ENCODE results near the gene PCSK6. TPM values are rescaled to one million over a fixed set of nuclear protein-coding genes. Genes with fewer than 3 reads are reported as not detected.

Gene PCSK6
- total RNA-seq, 1 donor from 2014 or later = 16.6 TPM

DNA sequence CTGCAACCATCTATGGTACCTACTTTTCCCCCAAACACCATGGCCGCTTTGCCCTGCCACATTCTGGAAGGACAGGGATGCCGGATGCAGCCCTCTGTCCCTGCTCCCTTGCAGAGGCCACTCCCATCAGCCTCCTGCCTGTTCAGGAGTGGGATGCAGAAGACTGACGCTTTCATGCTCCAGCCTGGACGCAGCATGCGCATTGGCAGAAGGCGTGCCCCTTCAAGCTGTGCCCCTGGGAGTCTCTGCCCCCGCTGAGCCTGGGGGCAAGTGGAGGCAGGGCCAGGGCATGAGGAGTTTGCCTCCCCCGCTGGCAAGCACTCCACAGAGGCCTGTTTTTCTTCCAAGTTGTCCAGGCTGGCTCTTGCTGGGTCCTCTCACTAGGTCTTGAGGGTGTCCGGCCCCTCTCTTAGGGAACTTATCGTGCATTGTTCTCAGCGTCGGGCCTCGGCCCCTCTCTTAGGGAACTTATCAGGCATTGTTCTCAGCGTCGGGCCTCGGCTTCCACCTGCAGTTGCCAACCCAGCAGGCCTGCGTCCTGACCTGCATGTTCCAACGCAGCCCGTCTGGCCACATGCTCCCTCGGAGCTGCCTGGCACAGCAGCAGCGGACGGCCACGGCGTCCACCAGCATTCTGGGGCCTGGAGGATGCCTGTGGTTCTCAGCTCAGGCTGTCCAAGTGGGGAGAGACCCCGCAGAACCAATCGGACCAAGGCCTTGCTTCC lies 179.9 kb downstream of the PCSK6 start:
- intact Hi-C loops (cut with DNase I) = loop anchor here (10.0 kb wide), 1 partner anchor 335 kb away; no protein-coding TSS in a partner anchor
- peak; percentile 50 for DNase-seq
- no peak overlapping the region for H3K4me3 ChIP-seq

GRCh38 chr15:101308604-101309435 lies 180.7 kb downstream of the PCSK6 start:
- no peak for TF ChIP-seq CTCF (IDR thresholded peaks at IDR 0.05)
- Histone ChIP-seq H3K36me3 (no peaks in the 10 kb centered on the region), H3K27ac (no peak overlapping the region), H3K9me3 (no peaks in the 10 kb centered on the region), H3K4me1 (no peaks in the 10 kb centered on the region), H3K27me3 (no peaks in the 10 kb centered on the region), H3K4me3 (no peak overlapping the region)
- DNase-seq = peak; percentile 40
- no peak for ATAC-seq
- intact Hi-C loops (cut with DNase I) = loop anchor here (10.0 kb wide), 1 partner anchor 336 kb away; no protein-coding TSS in a partner anchor

More for the DNA sequence above, 179.9 kb downstream of the PCSK6 start:
- no peaks in the 10 kb centered on the region for H3K36me3 ChIP-seq
- H3K27me3 ChIP-seq = no peaks in the 10 kb centered on the region
- no peak for TF ChIP-seq CTCF (IDR thresholded peaks at IDR 0.05)
- no peak overlapping the region for H3K27ac ChIP-seq
- H3K4me1 ChIP-seq = no peaks in the 10 kb centered on the region
- ATAC-seq = no peak
- no peaks in the 10 kb centered on the region for H3K9me3 ChIP-seq

DNA sequence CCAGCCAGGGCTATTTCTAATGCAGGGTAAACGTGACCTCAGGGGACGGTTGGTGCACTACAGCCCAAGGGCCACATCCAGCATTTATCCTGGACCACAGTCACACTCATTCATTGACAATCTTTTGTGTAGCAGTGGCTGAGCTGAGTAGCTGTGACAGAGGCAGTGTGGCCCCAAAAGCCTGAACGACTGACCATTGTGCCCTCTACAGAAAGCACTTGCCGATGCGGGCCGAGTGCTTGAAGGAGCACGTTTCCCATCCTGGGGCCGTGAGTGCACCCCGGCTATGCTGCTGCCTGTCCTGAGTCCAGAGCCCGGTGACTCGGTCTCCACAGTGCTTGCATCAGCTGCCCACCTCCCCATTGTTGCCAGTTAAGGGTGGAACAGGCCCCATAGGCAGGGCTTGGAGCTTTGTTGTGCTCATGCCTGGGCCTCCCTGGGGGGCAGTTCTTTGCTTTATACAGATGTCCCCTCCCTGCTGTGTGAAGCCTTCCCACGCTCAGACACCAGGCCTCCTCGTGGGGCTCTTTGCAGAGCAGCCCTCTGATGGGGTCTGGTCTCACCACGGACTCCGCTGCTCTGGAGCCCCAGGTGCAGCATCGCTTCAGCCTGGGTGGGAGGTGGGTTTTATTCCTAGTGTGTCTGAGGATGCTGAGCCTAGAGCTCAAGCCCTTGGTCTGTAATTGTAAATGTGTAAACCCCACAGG lies 181.5 kb downstream of the PCSK6 start:
- TF ChIP-seq CTCF (IDR thresholded peaks at IDR 0.05) = no peak
- ATAC-seq = no peak
- no peaks in the 10 kb centered on the region for H3K4me1 ChIP-seq
- intact Hi-C loops (cut with DNase I) = loop anchor here (10.0 kb wide), 1 partner anchor 337 kb away; no protein-coding TSS in a partner anchor
- H3K27me3 ChIP-seq = no peaks in the 10 kb centered on the region
- H3K4me3 ChIP-seq = no peak overlapping the region
- H3K27ac ChIP-seq = no peak overlapping the region
- H3K36me3 ChIP-seq = no peaks in the 10 kb centered on the region
- H3K9me3 ChIP-seq = no peaks in the 10 kb centered on the region
- DNase-seq = peak; percentile 51

DNA sequence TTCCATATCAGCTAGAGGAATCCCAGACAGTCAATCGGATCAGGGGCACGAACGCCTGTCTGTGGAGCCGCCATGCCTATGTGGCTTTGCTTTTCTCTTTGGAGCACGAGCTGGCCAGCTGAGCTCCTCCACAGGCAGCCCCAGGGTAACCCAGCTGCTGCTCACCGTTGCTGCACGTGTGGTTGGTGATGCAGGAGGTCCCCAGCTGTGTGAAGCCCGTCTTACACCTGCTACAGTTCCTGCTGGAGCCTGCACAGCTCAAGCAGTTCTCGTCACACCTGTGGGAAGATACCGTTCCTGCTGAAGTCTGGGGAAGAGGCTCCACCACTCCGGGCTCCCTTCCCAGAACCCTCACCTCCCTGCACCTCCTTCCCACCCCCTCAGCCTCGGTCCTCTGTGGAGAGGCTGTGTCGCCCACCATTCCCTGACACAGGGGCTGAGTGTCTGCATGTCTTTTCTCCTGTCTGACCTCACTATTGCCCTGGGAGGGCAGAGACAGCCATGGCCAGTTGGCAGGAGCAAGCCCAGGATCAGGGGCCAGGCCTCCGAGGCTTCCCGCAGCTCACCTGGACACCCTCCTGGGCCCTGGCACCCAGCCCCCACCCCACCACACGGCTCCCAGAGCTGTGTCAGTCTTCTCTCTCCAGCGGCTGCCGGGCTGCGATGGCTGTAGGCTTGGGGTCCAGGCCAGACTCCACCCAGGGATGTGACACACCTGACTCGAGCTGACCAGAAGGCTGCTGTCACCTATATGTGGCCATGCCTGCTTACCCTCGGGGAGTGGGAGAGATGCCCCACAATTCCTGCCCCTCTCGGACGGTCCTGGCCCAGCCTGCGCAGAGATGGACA lies 182.2 kb downstream of the PCSK6 start:
- Histone ChIP-seq H3K36me3 (no peaks in the 10 kb centered on the region), H3K27ac (no peak overlapping the region), H3K27me3 (no peaks in the 10 kb centered on the region), H3K4me3 (no peak overlapping the region), H3K4me1 (no peaks in the 10 kb centered on the region), H3K9me3 (no peaks in the 10 kb centered on the region)
- DNase-seq (peak; percentile 57), ATAC-seq (peak; percentile 8)
- intact Hi-C loops (cut with DNase I) = loop anchor here (10.0 kb wide), 1 partner anchor 338 kb away; no protein-coding TSS in a partner anchor
- TF ChIP-seq CTCF (IDR thresholded peaks at IDR 0.05) = no peak
